Activated CD8-positive, alpha-beta memory T cell treated with anti-CD3 and anti-CD28 coated beads for 36 hours (primary cell): ENCODE measurements around the gene GPX2. TPM values are rescaled to one million over a fixed set of nuclear protein-coding genes. Genes with fewer than 3 reads are reported as not detected.

Source experiments
- CTCF ChIA-PET: fragments of 350-600 bp; sonication (Branson Sonifier 250); formaldehyde crosslinking; loops from one replicate; lab custom pipeline; 2021; ENCODE audit warnings: antibody characterized with exemption; lab: Charles Lee
- POLR2A ChIA-PET: fragments of 350-600 bp; sonication (Branson Sonifier 250); formaldehyde crosslinking; loops from one replicate; lab custom pipeline; 2021; ENCODE audit warnings: antibody characterized with exemption; lab: Charles Lee
- total RNA-seq, 2 experiments: library from RNA; stranded (reverse); gene quantifications; one replicate each; pipeline ENCODE4 v1.2.3, GENCODE V29; 2021

GPX2 gene
- not detected for total RNA-seq

DNA sequence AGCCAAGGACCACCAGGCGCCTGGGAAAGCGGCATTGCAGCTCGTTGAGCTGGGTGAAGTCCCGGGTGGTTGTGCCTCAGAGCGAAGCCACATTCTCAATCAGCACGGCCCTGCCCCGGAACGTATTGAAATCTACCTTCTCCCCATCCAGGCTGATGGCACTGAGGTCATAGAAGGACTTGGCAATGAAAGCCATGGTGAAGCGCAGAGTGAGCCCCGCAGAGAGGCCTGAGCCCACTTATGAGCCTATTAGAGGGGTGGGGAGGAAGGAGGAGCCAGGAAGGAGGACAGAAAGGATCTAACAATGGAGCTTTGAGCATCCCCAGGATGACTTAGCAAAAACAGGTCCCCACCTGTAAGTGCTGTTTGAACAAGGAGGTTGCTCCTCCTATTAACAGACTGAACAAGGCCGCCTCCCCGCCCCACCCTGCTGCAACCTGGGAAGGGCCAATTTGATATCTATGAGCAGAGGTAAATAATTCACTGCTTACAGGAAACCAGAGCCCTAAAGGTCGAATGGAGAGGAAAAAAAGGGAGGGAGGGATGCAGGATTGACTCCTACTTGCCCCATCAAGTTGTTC lies at the start of gene GPX2:
Gene GPX2 (minus strand): TSS at position 215 of the 581 bp plus-strand sequence. CDS start 19 bp downstream, at position 196.
- CTCF ChIA-PET = no interaction called here

GRCh38 chr14:64990939-64991338 lies 48.4 kb upstream of the GPX2 start:
- CTCF ChIA-PET = no interaction called here

More for the DNA sequence above, at the start of gene GPX2:
- POLR2A ChIA-PET = no interaction called here

DNA sequence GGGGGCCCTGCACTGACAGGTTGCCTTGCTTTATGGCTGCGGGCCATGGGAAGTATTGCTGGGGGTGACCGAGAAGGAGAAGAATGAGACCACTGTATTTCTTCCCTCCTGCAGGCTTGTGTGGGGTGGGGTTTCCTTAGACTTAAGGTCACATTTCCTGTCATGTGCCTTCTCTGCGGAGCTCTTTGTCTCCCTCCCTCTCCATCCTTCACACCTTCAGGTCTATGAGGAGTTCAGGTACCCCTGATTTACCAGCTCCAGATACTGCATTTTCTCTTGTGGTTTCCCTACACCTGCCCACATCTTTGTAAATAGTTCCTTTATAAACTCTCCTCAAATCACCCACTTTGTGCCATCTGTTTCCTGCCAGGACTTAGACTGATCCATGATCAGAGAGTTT lies 47.8 kb upstream of the GPX2 start:
- CTCF ChIA-PET = no interaction called here
- POLR2A ChIA-PET = interaction anchor here (1.2 kb wide), 1 partner anchor 9 kb away, joined by 3 read pairs; no protein-coding TSS in a partner anchor

More at GRCh38 chr14:64990939-64991338, 48.4 kb upstream of the GPX2 start:
- POLR2A ChIA-PET = no interaction called here

GRCh38 chr14:64987438-64987767 lies 44.9 kb upstream of the GPX2 start:
- CTCF ChIA-PET = interaction anchor here (1.0 to 2.0 kb wide), 6 partner anchors 13 to 164 kb away, joined by 3 to 10 read pairs (median 4); no protein-coding TSS in a partner anchor
- POLR2A ChIA-PET = interaction anchor here (1.0 to 1.5 kb wide), 3 partner anchors 17 to 115 kb away, joined by 3 to 6 read pairs (median 5); partner anchors contain the start of gene MAX

DNA sequence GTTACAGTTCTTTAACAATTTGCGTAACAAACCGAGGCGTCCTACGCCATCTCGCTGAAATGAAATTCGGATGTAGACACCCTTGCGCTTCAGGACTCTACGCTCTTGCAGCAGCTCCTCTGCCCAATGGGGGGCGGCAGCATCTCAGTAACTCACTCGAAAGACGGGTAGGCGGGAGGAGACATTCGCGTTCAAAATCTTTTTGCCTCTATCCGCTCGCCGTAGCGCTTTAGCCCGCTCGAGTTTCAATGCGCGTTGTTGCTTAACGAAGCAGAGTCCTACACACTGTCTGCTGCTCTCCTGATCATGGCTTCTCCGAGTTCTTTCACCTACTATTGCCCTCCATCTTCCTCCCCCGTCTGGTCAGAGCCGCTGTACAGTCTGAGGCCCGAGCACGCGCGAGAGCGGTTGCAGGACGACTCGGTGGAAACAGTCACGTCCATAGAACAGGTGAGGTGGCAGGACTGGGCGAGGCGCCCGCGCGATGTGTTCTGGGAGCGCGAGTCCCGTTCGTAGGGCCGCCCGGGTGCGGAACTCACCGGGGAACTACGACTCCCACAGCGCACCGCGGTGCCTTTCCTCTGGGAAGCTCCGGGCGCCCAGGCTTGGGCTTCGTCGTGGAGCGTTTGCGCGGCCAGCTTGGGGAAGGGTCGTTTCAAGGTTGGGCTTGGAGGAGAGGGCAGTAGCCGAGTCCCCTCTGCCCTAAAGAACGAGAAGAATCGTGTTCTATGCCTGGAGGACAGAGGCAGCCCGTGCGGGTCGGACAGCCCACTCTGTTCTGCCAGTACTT lies 44.3 kb upstream of the GPX2 start, which contains the start of gene FNTB:
Gene FNTB (plus strand): TSS at position 248 of the 790 bp plus-strand sequence. CDS start 59 bp downstream, at position 307.
- POLR2A ChIA-PET = interaction anchor here (0.6 to 1.5 kb wide), 6 partner anchors 17 to 116 kb away, joined by 3 to 6 read pairs (median 4); partner anchors contain the start of gene MAX
- CTCF ChIA-PET = interaction anchor here (0.7 to 2.0 kb wide), 10 partner anchors 14 to 163 kb away, joined by 3 to 10 read pairs (median 4); no protein-coding TSS in a partner anchor

- POLR2A ChIA-PET = no interaction called here
- CTCF ChIA-PET = interaction anchor here (0.7 to 1.3 kb wide), 8 partner anchors 9 to 584 kb away, joined by 3 to 7 read pairs (median 4); no protein-coding TSS in a partner anchor
Measured at GRCh38 chr14:64983439-64984310, 41.1 kb upstream of the GPX2 start.

GRCh38 chr14:64979336-64980074 lies 37.0 kb upstream of the GPX2 start:
- CTCF ChIA-PET = no interaction called here
- POLR2A ChIA-PET = no interaction called here

DNA sequence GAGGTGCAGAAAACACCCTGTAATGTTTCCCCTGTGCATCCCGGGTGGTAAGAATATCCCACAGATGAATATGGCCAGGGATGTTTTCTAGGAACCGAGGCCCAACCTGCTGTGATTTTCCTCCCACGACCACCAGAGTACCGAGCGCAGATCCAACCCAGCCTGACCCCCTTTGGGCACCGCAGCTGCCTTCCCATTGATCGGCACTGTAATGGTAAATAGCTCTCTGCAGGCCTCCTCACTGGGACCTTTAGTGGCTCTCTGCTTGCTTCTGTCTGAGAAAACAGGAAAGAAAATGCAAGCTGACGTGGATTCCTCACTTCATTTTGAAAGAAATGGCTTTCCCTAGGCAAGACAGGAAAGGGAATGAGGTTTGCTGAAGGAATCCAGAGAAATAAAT lies 32.0 kb upstream of the GPX2 start:
- ChIA-PET CTCF (interaction anchor here (0.9 to 1.0 kb wide), 2 partner anchors 9 to 151 kb away, joined by 4 read pairs; no protein-coding TSS in a partner anchor), POLR2A (interaction anchor here (0.6 kb wide), 1 partner anchor 52 kb away, joined by 4 read pairs; no protein-coding TSS in a partner anchor)

DNA sequence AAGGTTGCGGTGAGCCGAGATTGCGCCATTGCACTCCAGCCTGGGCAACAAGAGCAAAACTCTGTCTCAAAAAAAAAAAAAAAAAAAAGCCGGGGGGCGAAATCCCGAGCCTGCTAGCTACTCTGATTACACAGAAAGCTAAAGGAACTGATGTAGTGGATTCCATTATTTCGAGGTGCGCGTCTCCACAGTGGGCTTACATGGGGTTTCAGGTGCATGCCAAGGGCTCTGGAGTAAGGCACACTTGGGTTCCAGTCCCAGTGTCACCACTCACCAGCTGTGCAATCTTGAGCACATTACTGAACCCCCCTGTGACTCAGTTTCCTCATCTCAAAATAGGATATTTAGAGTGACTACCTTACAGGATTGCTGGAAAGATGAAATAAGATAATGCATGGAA lies 31.3 kb upstream of the GPX2 start:
- ChIA-PET POLR2A (no interaction called here), CTCF (no interaction called here)

GRCh38 chr14:64973026-64973442 lies 30.5 kb upstream of the GPX2 start:
- CTCF ChIA-PET = interaction anchor here (0.7 kb wide), 1 partner anchor 1093 kb away, joined by 3 read pairs; no protein-coding TSS in a partner anchor
- POLR2A ChIA-PET = no interaction called here

DNA sequence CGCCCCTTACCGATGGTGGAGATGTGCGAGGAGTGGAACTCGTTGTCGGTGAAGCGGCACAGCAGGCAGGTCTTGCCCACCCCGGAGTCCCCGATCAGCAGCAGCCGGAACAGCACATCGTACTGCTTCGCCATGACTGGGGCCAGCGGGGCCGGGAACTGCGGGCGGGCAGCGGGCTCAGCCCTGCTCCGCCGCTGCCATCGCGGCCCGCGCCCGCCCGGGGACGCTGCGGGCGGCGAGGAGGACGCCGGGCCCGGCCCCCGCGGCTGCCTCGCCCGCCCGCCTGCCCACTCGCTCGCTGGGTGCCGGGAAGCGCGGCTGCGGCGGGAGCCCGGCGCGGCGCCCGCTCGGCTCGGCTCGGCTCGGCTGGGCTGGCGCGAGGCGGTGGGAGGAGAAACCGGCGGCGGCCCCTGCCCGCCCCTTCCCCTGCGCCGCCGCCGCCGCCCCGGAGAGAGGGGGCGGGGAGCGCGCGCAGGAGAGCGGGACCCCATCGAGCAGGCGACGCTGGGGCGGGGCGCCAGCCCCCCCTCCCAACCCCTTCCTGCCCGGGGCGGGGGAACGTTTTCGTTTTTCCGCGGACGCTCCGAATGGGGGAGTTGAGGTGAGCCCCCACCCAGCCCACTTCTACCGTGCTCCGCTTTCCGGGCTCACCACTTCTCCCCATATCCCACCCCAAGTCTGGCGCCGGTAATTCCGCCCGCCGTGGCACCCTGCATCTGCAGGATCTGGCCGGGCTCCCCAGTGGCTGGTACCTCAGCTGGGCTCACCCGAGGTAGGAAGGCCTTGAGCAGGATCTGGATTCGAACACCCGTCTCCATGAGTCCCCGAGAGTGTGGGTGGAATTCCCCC lies 29.6 kb upstream of the GPX2 start, which contains the start of gene RAB15:
Gene RAB15 (minus strand): TSS at position 394 of the 849 bp plus-strand sequence. CDS start 260 bp downstream, at position 134.
- POLR2A ChIA-PET = no interaction called here
- CTCF ChIA-PET = no interaction called here

DNA sequence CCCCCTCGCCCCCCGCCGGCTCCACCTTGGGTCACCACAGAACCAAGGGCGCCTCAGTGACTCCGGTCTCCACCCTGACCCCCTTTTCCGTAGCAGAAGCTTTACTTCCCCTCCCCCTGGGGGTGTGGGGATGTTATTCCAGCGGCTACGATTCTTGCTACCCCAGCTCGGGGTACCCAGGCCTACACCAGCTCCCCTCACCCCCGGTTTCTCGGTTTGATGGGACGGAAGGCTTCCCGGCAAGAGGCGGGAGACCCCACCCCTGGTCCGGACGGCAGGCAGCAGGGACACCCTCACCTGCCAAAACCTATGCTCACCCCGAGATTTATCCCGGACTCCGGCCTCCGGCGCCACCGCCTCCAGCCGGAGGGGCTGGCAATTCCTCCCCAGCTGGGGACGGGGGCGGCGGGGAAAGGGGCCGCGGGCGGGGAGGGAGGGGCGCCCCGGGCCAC lies 29.0 kb upstream of the GPX2 start:
- CTCF ChIA-PET = interaction anchor here (1.3 kb wide), 2 partner anchors 15 to 148 kb away, joined by 4 read pairs; partner anchors contain the start of gene FNTB
- POLR2A ChIA-PET = no interaction called here

- POLR2A ChIA-PET = no interaction called here
Measured at GRCh38 chr14:64970776-64971477, 28.4 kb upstream of the GPX2 start.

GRCh38 chr14:64970041-64970440 lies 27.5 kb upstream of the GPX2 start:
- CTCF ChIA-PET = interaction anchor here (1.1 to 1.3 kb wide), 4 partner anchors 16 to 147 kb away, joined by 3 to 4 read pairs (median 4); partner anchors contain the start of gene FNTB

More at GRCh38 chr14:64970776-64971477, 28.4 kb upstream of the GPX2 start:
- CTCF ChIA-PET = interaction anchor here (1.2 to 1.3 kb wide), 3 partner anchors 15 to 147 kb away, joined by 3 to 4 read pairs (median 4); partner anchors contain the start of gene FNTB

GRCh38 chr14:64968651-64969050 lies 26.1 kb upstream of the GPX2 start:
- CTCF ChIA-PET = interaction anchor here (0.8 to 1.1 kb wide), 2 partner anchors 54 to 77 kb away, joined by 3 read pairs; no protein-coding TSS in a partner anchor

More at GRCh38 chr14:64970041-64970440, 27.5 kb upstream of the GPX2 start:
- POLR2A ChIA-PET = interaction anchor here (0.5 kb wide), 1 partner anchor 17 kb away, joined by 3 read pairs; the partner anchor contains the start of gene FNTB

GRCh38 chr14:64968167-64968566 lies 25.6 kb upstream of the GPX2 start:
- CTCF ChIA-PET = interaction anchor here (0.8 to 1.1 kb wide), 2 partner anchors 53 to 76 kb away, joined by 3 read pairs; no protein-coding TSS in a partner anchor
- POLR2A ChIA-PET = interaction anchor here (0.7 kb wide), 1 partner anchor 292 kb away, joined by 5 read pairs; no protein-coding TSS in a partner anchor

More at GRCh38 chr14:64968651-64969050, 26.1 kb upstream of the GPX2 start:
- POLR2A ChIA-PET = interaction anchor here (0.7 kb wide), 1 partner anchor 292 kb away, joined by 5 read pairs; no protein-coding TSS in a partner anchor
